ENCODE measurements around the gene IDH3G.
"Not testable (repeated sequence)": the region's sequence is repeated elsewhere in the genome, so short reads cannot be mapped to it uniquely, and the experiment has no call there.

The IDH3G gene

DNA sequence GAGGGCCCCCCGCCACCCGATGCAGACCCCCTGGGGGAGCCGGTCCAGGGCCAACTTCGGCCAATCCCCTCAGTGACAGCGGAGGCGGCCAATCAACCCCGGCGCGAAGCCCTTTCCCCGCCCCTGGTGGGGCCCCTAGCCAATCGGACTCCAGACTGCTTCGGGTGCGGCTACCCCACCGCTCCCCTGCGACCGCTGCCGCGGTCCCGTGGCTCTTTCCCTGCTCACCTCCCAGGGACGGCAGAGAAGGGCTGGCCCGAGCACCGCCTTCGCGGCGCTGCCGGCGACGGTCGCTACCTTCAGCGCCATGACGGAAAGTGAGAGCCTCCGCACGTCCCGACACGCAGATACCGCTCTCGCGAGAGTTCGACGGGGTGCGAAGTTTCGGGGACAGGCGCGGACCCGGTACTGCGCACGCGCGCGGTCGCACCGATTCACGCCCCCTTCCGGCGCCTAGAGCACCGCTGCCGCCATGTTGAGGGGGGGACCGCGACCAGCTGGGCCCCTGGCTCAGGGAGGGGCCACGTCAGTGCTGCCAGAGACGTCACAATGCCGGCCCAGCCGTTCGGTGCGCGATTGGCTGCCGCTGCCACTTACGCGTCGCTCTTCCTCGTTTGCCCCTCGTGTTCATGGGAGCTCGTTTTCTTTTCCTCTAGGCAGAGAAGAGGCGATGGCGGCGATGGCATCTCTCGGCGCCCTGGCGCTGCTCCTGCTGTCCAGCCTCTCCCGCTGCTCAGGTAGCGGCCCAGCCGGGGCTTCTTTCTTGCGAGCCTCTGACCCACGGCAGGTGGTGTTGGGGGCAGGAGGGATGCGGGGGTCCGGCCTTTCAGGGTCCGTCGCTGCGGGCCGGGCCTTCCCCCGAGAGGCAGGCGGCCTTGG is at the start of gene IDH3G, which contains the start of gene SSR4:
Gene IDH3G (minus strand): TSS at position 358 of the 879 bp plus-strand sequence. CDS start 49 bp downstream, at position 309.
Gene SSR4 (plus strand): TSS at position 651 of the 879 bp plus-strand sequence. CDS start 20 bp downstream, at position 671.
- peak; percentile 99 for DNase-seq

DNA sequence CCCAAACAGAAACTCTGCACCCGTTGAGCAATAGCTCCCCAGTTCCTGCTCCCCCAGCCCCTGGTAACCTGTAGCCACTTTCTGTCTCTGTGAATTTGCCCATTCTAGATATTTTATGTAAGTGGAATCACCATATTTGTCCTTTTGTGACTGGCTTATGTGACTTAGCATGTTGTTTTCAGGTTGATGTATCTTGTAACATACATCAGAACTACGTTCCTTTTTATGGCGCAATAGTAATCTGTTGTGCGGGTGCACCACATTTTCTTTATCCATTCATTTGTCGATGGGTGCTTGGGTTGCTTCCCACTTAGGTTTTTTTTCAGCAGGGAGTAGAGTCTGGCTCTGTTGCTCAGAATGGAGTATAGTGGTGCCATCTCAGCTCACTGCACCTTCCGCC is 42.7 kb upstream of the IDH3G start:
- no peak for DNase-seq

DNA sequence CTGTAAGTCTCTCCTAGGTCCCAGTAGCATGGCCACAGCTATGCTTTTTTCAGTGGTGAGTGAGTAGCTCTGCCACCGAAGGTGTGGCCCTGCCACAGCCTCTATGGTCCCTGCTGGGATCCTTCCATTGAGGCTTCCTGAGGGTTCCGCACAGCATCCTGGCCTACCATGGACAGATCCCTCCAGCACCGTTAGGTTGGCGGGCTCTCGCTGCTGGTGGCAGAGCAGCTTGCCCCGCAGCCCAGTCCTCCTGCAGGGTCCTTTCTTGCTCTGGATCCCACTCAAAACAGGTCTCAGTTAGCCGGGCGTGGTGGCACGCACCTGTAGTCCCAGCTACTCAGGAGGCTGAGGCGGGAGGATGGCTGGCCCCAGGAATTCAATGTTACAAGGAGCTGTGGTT is 38.6 kb upstream of the IDH3G start:
- no peak for DNase-seq

DNA sequence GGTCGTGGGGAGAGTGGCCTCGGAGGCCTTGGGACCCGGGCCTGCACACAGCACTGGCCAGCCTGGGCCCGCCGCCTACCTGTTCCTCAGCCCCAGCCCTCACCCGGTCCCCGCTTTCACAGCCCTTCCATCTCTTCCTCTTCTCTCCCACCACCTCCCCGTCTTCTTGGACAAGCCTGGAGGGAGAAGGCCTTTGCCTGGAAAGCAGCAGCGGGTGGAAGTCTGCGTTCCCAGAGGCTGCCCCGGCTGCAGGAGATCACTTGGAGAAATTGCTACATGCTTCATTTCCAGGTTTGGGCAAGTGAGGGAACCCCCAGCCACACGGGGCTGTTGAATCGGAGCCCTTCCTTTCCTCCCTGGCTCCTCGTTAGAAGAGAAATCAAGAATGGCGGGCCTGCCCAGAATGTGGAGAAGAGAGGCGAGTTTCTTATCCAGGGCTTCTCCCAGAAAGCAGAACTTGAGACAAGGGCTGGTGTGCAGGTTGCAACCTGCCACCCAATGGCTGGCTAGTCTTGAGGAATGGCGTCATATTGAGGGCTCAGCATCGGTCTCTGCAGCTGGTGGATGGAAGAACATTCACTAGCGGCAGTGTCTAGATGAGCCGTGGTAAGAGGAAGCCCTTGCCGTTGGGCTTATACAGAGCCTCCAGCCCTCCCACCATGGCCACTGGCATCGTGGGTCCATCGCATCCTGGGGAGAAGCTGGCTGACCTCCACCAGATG is 37.4 kb upstream of the IDH3G start:
- no peak for DNase-seq

DNA sequence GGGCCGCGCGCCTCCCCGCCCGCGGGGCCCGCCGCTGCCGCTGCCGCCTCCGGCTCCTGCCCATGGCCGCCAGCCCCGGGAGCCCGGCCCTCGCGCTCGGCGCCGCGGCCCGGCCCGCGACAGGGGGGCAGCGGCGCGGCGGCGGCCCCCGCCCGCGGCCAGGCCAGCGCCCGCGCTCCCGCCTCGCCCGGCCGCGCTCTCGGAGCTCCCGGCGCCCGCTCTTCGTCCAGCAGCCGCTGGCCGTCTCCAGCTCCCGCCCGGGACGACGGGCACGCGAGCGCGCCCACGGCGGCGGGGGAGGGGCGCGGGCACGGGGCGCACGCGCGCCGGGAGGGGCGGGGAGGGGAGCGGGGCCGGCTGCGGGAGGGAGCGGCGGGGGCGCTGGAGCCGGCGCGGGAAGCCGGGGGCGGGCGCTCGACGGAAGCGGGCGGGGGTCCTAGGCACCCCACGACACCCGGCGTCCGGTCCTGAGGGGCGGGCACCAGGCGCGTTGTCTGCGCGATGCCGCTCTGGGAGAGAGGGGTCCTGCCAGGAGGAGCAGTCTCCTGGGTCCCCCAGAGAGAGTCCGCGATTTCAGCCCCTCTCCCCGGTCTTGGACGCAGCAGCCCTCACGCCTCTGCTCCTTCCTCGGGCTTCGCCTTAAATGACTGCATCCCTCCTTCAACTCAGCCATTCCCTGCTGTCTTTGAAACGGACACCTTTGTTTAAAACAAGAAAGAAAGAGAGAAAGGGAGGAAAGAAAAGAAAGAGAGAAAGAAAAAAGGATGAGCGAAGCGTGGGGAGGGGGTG is 36.7 kb upstream of the IDH3G start:
- DNase-seq = peak; percentile 27

DNA sequence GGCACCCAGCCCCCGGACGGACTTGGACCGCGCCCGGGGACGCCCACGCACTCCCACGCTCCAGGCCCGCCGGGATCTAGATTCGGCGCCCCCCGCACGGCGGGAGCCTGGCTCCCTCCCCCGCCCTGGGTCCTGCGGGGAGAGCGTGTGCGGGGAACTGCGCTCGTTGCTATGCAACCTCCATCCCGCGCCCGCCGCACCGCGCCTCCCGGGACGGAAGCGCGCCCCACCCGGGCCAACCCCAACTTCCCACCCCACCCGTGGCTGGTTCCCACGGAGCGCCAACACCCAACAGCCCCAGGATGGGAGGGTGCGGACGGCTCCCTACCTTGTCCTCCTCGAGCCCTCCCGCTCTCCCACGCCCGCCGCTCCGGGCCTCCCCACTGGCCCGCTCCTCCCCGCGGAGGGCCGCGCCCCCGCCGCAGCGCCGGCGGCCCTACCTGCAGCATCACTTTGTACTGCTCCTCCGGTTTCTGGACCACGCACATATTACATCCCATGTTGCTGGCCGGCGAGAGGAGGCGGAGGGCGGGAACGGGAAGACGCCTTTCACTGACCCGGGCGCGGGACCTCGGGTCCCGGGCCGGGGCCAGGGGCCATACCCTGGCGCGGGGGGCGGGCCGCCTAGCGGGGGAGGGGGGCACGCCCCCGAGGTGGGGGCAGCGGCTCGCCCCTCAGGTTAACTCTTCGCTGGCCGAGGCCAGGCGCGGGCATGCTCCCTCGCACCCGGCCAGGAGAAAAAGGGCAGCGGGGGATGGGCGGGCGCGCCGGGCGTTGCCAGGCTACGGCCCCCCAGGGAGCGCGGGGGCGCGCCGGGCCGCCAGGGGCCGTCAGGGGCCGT is 35.8 kb upstream of the IDH3G start, which contains the start of gene PDZD4:
Gene PDZD4 (minus strand): TSS at position 746 of the 841 bp plus-strand sequence. CDS start 246 bp downstream, at position 500.
- peak; percentile 36 for DNase-seq

DNA sequence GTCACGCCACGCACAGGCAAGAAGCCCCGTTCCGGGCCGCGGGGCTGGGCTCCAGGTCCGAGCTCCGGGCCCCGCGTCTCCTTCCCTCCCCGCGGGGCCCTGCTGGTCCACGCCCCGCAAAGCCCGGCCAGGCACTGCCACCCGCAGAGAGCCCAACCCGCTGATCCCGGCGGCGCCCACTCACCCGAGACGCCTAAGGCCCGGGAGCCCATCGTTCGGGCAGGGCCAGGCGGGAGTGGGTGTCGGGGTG is 35.3 kb upstream of the IDH3G start:
- no peak for DNase-seq

DNA sequence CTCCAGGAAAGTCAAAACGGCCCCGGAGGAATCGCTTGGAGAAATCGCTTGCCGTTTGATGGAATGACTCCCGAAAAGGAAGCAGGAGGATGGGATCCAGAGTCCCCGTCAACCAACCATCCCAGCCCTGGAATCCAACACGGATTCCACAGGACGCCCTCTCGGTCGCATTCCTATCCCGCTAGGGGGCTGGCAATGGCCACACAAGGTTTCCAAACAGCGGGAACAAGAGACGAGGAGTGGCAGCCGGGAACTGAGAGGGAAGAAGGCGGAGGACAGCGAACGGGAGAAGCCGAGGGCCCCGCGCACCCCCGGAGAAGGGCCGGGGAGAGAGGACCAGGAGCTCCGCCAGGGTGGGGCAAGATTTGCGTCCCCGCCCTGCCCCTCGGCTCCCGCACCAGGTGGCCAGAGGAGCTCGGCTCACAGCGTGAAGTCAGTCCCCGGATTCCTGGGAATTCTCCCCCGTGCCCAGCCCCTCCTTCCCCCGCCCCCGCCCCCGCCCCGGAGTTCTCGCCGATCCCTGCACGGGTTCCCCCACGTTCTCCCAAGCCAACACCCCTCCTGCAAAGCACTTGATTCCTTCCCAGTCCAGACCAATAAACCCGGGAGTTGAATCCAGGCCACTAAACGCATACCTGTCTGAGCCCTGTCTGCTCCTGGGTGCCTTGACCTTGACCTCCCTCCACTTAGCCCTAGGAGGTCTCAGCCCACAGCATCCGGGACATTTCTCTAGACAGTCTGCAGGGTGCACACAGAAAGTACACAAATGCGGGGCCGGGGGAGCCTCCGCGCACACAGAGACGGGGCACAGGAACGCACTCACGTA is 34.8 kb upstream of the IDH3G start:
- DNase-seq = no peak

DNA sequence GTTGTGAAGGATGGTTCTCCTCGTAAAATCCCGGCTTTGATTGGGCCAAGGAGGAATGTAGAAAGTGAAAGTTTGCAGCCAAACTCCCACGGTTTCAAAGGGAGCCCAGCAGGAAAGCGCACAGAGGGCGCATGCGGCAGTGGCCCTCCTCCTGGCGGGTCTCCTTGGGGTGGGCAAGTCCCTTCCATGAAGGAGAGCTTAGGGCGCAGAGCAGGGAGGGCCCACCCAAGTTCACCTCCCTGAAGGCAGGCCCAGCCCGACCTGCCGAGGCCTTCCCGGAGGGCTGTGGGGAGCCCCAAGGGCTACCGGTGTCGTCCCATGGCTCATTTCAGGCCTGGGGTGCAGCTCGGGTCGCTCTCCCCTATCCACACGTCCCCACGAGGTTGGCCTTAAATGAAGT is 34.1 kb upstream of the IDH3G start:
- no peak for DNase-seq

DNA sequence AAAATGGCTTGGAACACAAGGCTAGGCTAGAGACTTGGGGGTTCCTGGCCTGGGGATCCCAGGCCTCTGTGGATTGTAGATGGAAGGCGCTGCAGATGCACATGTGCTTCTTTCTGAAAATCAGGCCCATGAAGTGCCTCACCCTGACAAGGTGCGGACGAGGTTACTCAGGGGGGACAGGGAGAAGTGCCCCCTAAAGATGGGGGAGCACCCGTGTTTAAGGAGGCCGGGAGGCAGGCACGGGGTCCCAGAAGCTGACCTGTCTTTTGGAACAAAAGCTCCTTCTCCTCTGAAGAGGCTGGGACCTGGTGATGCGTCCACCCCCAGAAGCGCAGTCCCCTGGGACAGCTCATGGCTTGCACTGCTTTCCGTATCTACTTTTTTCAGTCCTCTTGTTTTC is 33.7 kb upstream of the IDH3G start:
- DNase-seq = no peak

DNA sequence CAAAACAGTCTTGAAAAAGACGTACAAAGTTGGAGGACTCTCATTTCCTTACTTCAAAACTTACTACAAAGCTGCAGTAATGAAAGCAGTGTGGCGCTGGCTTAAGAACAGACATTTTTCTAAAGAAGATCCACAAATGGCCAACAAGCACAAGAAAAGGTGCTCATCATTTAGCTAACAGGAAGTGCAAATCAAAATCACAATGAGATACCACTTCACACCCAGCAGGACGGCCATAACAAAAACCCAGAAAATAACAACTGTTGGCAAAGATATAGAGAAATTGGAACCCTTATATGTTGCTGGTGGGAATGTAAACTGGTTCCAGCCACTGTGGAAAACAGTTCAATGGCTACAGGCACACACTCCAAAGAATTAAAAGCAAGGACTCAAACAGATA is 32.8 kb upstream of the IDH3G start:
- DNase-seq = no peak

DNA sequence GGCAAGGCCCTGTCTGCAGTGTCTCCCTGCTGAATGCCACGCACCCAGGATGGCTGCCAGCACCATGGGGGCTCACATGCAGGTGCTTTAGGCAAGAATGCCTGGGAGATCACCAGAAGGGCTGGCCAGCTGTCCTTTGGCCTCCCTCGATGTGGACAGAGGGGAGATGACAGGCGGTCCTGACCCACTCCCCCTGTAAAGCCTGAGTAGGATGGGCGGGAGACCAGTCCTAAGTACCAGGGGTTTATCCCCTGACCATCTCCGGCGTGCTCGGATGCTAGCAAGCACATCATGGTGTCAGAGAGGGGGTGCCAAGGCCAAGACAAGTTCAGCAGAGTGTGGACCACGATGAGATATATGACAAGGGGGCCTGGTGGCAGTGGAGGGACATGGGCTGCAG is 30.9 kb upstream of the IDH3G start:
- no peak for DNase-seq

DNA sequence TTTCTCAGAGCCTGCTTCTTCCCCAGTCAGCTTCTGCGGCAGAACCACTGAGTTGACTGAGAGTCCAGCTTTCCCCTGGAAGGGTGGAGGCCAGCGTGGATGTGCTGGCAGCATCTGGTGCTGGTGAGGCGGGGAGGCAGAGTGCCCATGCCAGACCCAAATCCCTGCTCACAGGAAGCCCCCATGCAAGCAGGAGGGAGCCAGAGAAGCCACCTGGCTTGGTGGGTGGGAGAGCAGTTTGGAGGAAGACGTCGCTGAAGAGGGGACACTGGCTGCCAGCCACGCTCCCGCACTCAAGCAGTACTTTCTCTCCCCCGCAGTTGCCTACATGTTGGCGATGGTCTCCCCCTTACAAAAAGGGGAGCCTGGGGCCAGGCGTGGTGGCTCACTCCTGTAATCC is 30.2 kb upstream of the IDH3G start:
- no peak for DNase-seq

DNA sequence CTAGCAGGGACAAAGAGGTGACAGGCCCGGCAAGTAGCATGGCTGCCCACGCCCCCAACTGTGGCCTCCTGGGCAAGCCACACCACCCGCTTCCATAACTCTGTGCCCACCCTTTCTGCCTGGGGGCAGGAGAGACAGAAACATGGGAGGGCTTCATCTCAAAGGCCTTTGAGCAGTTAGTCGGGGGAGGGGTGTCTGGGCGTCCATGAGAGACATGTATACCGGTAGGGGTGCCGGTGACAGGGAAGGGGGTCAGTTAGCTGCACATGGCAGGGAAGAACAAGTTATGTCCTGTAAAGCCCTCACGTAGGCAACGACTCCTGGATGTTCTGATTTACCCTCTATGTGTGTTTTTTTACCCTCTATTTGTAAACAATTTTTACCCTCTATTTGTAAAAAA is 26.9 kb upstream of the IDH3G start:
- no peak for DNase-seq

DNA sequence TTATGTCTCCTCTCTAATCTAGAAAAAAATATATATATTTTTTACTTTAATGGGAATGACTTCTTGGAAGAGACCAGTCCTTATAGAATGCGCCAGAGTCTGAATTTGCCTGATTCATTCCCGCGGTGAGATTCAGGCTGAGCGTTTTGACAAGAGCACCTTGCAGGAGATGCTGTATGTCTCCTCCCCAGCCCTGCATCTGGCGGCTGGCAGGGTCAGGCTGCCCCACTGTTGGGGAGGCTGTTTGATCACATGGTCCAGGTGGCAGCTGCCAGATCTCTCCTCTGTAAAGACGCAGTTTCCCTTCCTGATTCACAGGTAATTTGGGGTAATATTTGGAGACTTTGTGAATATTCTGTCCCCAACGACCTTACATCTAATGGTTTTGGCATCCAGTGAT is 26.4 kb upstream of the IDH3G start:
- peak; percentile 52 for DNase-seq

DNA sequence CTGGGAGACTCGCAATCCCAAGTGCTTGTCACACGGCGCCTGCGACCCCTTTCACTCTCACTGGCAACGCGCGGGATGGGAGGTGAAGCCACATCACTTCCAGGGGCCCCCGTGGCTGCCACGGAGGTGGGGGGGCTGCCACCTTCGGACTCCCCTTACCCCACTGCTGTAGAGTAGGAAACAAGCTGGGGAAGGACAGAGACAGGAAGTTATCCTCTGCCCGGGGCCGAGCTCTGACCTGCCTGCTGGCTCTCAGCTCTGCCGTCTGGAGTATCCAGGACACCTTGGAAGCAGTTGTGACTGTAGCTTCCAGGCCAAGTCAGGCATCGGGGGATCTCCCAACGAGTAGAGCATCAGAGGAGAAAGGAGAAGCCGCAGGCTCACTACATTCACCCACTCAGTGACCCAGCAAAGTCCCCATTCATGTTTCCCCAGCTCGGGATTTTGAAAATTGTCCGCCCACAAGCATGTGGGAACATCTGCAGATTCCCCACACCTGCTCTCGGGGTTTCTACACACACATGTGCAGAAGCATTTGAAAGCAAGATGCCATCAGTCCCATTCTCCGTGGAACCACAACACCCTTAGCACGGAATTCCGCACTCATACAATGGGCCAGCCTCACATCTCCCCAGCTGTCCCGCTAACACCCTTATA is 25.3 kb upstream of the IDH3G start:
- DNase-seq = no peak

DNA sequence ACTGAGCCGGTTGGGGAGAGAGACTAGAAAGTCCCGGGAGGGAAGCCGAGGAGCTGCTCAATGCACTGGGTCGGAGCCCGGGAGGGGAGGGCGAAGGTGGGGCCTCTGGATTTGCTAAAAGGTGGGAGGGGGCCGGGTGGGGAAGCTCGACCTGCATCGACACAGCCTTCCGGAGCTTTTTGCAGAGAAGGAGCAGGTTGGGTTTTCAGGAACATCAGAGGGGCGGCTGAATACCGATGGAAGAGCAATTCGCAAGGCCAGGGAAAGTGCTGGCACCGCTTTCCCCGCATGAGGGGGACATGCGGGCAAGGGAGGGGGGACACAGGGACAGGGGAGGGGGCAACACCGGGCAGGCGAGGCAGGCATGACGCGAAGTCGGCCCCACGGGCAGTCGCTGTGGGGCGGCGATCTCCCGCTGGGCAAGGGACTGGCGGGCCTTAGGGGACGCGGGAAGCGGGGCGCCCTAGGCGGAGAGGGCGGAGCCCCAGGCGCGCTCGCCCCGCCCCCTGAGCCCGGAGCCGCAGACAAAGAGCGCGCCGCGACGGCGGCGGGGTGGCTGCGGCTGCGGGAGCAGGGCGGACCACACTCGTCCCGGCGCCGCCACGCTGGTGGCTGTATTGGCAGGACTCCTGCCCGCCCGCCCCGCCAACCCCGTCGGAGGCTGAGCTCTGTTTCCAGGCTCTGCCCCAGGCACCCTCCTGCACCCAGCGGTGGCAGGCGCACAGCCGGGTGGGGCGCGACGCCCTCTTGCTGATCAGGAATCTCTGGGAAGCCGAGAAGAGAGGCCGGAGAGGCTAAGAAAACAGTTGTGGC is 24.6 kb upstream of the IDH3G start:
- DNase-seq = peak; percentile 69

DNA sequence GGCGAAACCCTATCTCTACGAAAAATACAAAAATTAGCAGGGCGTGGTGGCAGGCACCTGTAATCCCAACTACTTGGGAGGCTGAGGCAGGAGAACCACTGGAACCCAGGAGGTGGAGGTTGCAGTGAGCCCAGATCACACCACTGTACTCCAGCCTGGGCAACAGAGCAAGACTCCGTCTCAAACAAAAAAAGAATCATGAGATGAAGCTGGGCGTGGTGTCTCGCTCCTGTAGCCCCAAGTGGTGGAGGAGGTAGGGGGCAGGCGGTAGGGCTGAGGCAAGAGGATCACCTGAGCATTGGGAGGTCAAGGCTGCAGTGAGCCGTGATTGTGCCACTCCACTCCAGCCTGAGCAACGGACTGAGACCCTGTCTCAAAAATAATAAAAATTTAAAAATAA is 23.9 kb upstream of the IDH3G start:
- DNase-seq = not testable (repeated sequence)

DNA sequence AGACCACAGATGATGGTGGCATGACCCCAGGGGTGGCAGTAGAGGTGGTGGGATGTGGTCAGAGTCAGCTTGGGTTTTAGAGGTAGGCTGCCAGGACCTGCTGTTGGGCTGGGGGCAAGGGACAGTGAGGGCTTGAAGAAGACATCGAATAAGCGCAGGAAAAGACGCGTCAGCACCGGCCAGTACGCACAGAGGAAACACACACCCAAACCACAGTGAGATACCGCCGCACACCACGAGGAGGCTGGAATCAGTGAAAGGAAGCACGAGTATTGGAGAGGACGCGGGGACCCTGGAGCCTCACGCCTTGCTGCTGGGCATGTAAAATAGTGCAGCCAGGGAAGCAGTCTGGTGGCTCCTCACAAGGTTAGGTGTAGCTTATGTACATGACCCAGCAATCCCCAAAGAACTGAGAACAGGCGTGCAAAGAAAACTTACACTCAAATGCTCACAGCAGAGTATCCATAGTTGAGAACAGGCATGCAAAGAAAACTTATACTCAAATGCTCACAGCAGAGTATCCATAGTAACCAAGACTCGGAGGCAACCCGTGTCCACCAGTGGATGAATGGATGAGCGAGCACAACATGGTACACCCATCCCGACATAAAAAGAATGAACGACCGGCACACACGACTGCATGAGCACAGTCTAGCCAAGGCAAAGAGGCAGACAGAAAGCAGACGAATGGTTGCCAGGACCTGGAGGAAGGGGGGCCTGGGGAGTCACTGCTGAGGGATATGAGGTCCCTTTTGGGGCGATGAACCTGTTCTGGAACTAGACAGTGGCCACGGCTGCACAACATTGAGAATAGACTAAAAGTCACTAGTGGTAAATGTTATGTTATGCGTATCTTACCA is 22.9 kb upstream of the IDH3G start:
- DNase-seq = no peak

Data from NCI-H1105 treated with DMSO at 0.1 percent for 48 hours (cell line).